ENCODE measurements around the gene BSCL2. TPM values are rescaled to one million over a fixed set of nuclear protein-coding genes. Genes with fewer than 3 reads are reported as not detected.

The BSCL2 gene
- total and polyA plus RNA-seq, 2 donors (not counting 3 experiments of a cell fraction or from before 2014, with no cell fraction given): 31.1 to 94.8 TPM

DNA sequence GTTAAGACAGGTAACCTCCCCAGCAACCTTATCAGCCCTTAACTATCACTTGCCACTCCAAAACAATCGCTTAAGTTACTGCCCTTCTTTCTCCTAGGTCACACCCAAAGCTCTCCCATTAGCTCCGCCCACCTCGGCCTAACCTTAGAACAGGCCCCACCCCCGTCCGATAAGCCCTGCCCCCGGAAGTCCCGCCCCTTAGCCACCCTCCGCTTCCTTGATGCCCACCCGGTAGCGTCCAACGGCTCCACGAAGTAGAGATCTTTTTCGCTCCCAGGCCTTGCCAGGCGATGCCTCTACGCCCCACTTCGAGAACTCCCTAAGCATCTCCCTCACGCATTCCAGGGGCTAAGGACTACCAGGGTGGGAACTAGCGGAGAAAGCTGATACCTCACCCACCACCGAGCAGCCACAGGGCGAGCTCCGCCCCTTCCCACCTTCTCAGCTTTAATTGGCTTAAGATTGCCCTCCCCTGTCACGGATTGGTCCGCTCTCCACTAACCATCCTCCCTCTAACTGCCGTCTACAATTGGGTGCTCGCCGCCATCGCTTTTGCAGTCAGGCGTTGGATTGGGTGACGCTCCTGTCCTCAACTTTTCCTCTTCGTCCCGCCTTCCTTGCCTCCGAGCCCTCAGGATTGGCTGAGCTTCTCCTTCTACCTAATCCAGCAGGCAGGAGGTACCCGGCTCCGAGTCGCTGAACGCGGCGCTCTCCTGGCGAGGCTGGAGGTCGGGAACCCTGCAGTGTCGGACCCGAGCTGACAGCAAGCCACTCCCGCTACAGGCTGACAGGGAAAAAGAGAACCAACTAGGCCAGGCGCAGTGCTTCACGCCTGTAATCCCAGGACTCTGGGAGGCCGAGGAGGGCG lies 46.7 kb upstream of the BSCL2 start, which contains the start of gene ZBTB3:
TSS of gene ZBTB3 (minus strand) at position 425 of the 868 bp plus-strand sequence. CDS start 496 bp downstream, outside the sequence.
- Histone ChIP-seq H4K20me1 (replicated peaks; ENCODE audit: control insufficient read depth, extremely low read depth, insufficient read depth, low read length) (no peaks in the 10 kb centered on the region), H3K9me1 (replicated peaks; ENCODE audit: control insufficient read depth, extremely low read depth, insufficient read depth, low read length) (no peaks in the 10 kb centered on the region), H3K9me3 (replicated peaks; ENCODE audit: control insufficient read depth, insufficient read depth, low read length) (no peaks in the 10 kb centered on the region), H3K27ac (ENCODE audit: insufficient read depth, low read depth, low read length) (peak within 1 kb of the TSS; percentile 61), H3K4me3 (replicated peaks in 1 of 3; ENCODE audit: insufficient read depth in 1 of 3, low read depth in 1 of 3, low read length in 3 of 3) (peak within 1 kb of the TSS; percentile 32 to 71 (median 67)), H3K27me3 (ENCODE audit: control insufficient read depth in 2 of 2, insufficient read depth in 2 of 2, low read length in 2 of 2) (no peaks in the 10 kb centered on the region), H3K36me3 (ENCODE audit: control insufficient read depth in 2 of 2, extremely low read depth in 1 of 2, insufficient read depth in 2 of 2, low read length in 2 of 2) (peaks cover 0 to 5% of the 10 kb centered on the region in 2 experiments), H3K79me2 (ENCODE audit: control insufficient read depth, insufficient read depth, low read length) (peaks cover 10% of the 10 kb centered on the region), H3K9ac (replicated peaks; ENCODE audit: extremely low read depth, insufficient read depth, low read length) (peak within 1 kb of the TSS; percentile 66), H3K4me2 (ENCODE audit: insufficient read depth, low read length) (peak within 1 kb of the TSS; percentile 27), H3K4me1 (ENCODE audit: control insufficient read depth, extremely low read depth, insufficient read depth, low read length) (peaks cover 5% of the 10 kb centered on the region), H2AFZ (ENCODE audit: low read depth, low read length) (peak within 1 kb of the TSS; percentile 83)
- DNase-seq (ENCODE audit: low read depth, low spot score): peak; percentile 100
- FAIRE-seq: peak; percentile 100
- TF ChIP-seq EZH2 (IDR thresholded peaks at IDR 0.05; ENCODE audit: borderline replicate concordance, low read depth, low read length, severe bottlenecking) (no peak), POLR2A (IDR thresholded peaks at IDR 0.05; ENCODE audit: low read depth, low read length) (peak; percentile 75)
- CTCF ChIA-PET: interaction anchor here (0.7 to 2.7 kb wide), 18 partner anchors 8 to 329 kb away, joined by 3 to 26 read pairs (median 4); partner anchors contain the start of genes C11orf98, CSKMT, EEF1G and HNRNPUL2
- intact Hi-C loops (cut with micrococcal nuclease) (loop anchor here (1.0 to 5.0 kb wide), 3 partner anchors 7 to 1083 kb away; partner anchors contain the start of genes MARK2, POLR2G and TTC9C), dilution Hi-C loops (cut with MboI; ENCODE audit: extremely low pct_ligation_motif_present, low sequenced_read_pairs) (no loop called here)
- TSS peak; percentile 19 for BruUV-seq (replicated peaks)
- POLR2A ChIA-PET: interaction anchor here (0.9 to 2.0 kb wide), 12 partner anchors 8 to 107 kb away, joined by 3 to 22 read pairs (median 5); partner anchors contain the start of genes C11orf98, CSKMT, GANAB and HNRNPUL2

DNA sequence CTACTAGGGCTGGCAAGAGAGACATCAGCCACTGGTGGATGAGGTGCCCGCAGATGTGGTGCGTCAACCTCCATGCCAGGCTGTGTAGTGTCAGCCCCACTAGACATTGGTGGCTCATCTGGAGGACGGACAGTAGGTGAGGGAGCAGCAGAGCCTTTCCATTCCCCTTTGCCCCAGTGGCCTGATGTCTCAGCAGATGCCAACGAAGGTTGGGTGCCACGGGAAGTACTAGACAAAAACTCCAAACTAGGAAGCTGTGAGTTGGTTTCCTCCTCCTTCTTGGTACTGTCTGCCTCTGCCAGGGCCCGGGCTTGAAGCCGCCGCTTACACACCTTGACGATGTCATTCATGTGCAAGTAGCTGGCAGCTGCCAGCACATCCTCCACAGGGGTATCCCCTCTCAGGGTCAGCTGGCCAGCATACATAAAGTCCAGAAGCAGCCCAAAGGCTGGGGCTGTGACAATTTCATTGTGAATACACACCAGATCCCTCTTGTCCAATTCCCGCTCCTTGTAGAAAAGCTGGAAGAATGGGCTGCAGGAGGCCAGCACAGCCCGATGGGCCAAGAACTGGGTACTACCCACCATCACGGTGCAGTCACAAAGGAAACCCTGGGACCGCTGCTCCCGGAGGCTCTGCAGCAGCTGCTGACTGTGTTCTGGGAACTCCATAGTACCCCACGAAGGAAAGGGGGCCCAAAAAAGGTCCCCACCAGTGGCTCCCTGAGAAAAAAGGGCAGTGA lies 45.9 kb upstream of the BSCL2 start:
- H3K4me1 ChIP-seq (ENCODE audit: control insufficient read depth, extremely low read depth, insufficient read depth, low read length): peaks cover 5% of the 10 kb centered on the region
- no peaks in the 10 kb centered on the region for H3K9me1 ChIP-seq (replicated peaks; ENCODE audit: control insufficient read depth, extremely low read depth, insufficient read depth, low read length)
- intact Hi-C loops (cut with micrococcal nuclease): loop anchor here (1.0 to 5.0 kb wide), 3 partner anchors 8 to 1084 kb away; partner anchors contain the start of genes MARK2, POLR2G and TTC9C
- peak overlapping the region; percentile 61 for H2AFZ ChIP-seq (ENCODE audit: low read depth, low read length)
- no peak overlapping the region for H3K9ac ChIP-seq (replicated peaks; ENCODE audit: extremely low read depth, insufficient read depth, low read length)
- dilution Hi-C loops (cut with MboI; ENCODE audit: extremely low pct_ligation_motif_present, low sequenced_read_pairs): no loop called here
- POLR2A ChIA-PET: interaction anchor here (0.9 to 2.0 kb wide), 12 partner anchors 9 to 107 kb away, joined by 3 to 22 read pairs (median 5); partner anchors contain the start of genes C11orf98, CSKMT, GANAB and HNRNPUL2
- no peaks in the 10 kb centered on the region for H3K27me3 ChIP-seq (ENCODE audit: control insufficient read depth in 2 of 2, insufficient read depth in 2 of 2, low read length in 2 of 2)
- no peaks in the 10 kb centered on the region for H4K20me1 ChIP-seq (replicated peaks; ENCODE audit: control insufficient read depth, extremely low read depth, insufficient read depth, low read length)
- H3K36me3 ChIP-seq (ENCODE audit: control insufficient read depth in 2 of 2, extremely low read depth in 1 of 2, insufficient read depth in 2 of 2, low read length in 2 of 2): peaks cover 0 to 5% of the 10 kb centered on the region in 2 experiments
- H3K9me3 ChIP-seq (replicated peaks; ENCODE audit: control insufficient read depth, insufficient read depth, low read length): no peaks in the 10 kb centered on the region
- no peak for TF ChIP-seq POLR2A (IDR thresholded peaks at IDR 0.05; ENCODE audit: low read depth, low read length)
- TF ChIP-seq, protein P1, sequence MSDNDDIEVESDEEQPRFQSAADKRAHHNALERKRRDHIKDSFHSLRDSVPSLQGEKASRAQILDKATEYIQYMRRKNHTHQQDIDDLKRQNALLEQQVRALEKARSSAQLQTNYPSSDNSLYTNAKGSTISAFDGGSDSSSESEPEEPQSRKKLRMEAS (IDR thresholded peaks at IDR 0.05; ENCODE audit: insufficient read depth, insufficient read length): no peak
- no peak for TF ChIP-seq POLR2AphosphoS5 (IDR thresholded peaks at IDR 0.05; ENCODE audit: insufficient read depth, low read depth, low read length)
- H3K4me3 ChIP-seq (replicated peaks in 1 of 3; ENCODE audit: insufficient read depth in 1 of 3, low read depth in 1 of 3, low read length in 3 of 3): peak overlapping the region in 2 of 3 experiments; percentile 67 to 71
- peak overlapping the region; percentile 27 for H3K4me2 ChIP-seq (ENCODE audit: insufficient read depth, low read length)
- TSS peak; percentile 55 for BruUV-seq (replicated peaks)
- CTCF ChIA-PET: interaction anchor here (0.9 to 2.7 kb wide), 14 partner anchors 8 to 210 kb away, joined by 3 to 26 read pairs (median 5); partner anchors contain the start of genes C11orf98, CSKMT, HNRNPUL2 and INTS5
- FAIRE-seq (no peak), DNase-seq (ENCODE audit: low read depth, low spot score) (no peak)
- H3K27ac ChIP-seq (ENCODE audit: insufficient read depth, low read depth, low read length): no peak overlapping the region
- peaks cover 10% of the 10 kb centered on the region for H3K79me2 ChIP-seq (ENCODE audit: control insufficient read depth, insufficient read depth, low read length)

All from endothelial cell of umbilical vein (primary cell).